Activated naive CD4-positive, alpha-beta T cell treated with anti-CD3 and anti-CD28 coated beads, Interleukin-2, amount 50 U/mL, for 72 hours (primary cell): ENCODE measurements around the gene FATE1. TPM values are rescaled to one million over a fixed set of nuclear protein-coding genes. Genes with fewer than 3 reads are reported as not detected.
A peak's percentile ranks its signal among the peaks of the same experiment; 100 is the strongest.
"Not testable (repeated sequence)": the region's sequence is repeated elsewhere in the genome, so short reads cannot be mapped to it uniquely, and the experiment has no call there.

Experiments used
- ATAC-seq, 2 donors: fragments of 150-1000 bp; cut with Tn5 transposase; 2 replicates each; pipeline ENCODE4 v1.10.0; 2021; ENCODE audit warnings: mild to moderate bottlenecking in 2 of 2, moderate library complexity in 2 of 2
- DNase-seq, 2 donors: peaks; one replicate each; pipeline ENCODE4 v3.0.0; 2021 to 2022; ENCODE audit warnings: low spot score in 2 of 2
- H3K27ac Mint-ChIP-seq, 2 donors: one replicate each; pipeline ENCODE4 v1.8.0; 2022; ENCODE audit warnings: mild to moderate bottlenecking in 2 of 2, mixed read lengths in 2 of 2
- H3K36me3 Mint-ChIP-seq, 2 donors: one replicate each; pipeline ENCODE4 v1.8.0; 2022; ENCODE audit warnings: mixed read lengths in 2 of 2
- H3K9me3 Mint-ChIP-seq, 2 donors: one replicate each; pipeline ENCODE4 v1.8.0; 2022; ENCODE audit warnings: mixed read lengths in 2 of 2
- total RNA-seq, 2 donors: library from RNA; stranded (reverse); gene quantifications; one replicate each; pipeline ENCODE4 v1.2.3, GENCODE V29; 2022

Gene FATE1, protein sequence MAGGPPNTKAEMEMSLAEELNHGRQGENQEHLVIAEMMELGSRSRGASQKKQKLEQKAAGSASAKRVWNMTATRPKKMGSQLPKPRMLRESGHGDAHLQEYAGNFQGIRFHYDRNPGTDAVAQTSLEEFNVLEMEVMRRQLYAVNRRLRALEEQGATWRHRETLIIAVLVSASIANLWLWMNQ
- not detected for total RNA-seq

DNA sequence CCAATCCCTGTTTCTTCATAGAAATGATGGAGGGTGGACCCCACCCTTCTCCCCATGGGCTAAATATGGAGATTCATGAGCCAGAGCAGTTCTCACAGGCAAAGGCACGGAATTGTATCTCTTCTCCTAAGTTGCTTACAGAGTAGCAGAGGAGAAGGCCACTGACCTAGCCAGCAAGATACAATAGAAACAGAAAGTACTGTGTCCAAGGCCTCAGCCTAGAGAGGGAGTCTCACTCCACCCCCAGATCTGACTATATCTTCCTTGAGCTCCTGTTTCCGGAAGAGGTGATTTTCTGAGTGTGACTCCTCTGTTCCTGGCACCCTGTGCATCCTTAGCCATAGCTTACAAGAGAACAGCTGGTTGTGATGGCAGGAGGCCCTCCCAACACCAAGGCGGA is at the start of gene FATE1:
Gene FATE1 (plus strand): TSS at position 284 of the 400 bp plus-strand sequence. CDS start 85 bp downstream, at position 369.
- no peaks in the 10 kb centered on the region for H3K36me3 Mint-ChIP-seq
- H3K9me3 Mint-ChIP-seq: no peaks in the 10 kb centered on the region
- DNase-seq (no peak), ATAC-seq (no peak)
- H3K27ac Mint-ChIP-seq: no peak within 1 kb of the TSS

DNA sequence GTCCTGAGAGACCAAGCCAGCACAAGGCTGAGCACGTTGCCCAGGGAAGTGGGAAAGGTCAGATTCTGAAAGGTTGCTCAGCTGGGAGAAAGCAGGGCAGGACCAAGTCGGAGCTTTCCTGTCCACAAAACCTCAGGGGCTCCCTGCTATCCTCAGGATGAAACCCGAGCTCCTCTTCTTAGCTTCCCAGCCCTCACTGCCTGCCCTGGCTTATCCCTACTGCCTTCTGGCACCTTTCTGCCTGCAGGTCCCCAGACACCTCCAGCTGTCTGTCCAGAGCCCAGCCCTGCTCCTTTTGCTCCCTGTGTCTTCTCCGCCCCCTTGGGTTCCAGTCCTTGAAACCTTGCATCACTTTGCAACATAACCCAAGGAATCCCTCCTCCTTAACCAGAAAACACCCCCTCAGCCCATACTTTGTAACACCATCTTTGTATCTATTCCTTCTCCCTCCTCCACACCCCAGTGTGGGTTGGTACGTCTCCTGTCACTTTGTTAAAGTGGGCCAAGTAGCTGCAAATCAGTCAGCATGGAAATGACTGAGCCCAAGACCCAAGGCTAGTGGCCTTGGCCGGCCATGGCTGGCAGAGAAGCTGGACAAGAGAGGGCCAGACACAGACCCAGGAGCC is 40.6 kb upstream of the FATE1 start:
- Mint-ChIP-seq H3K9me3 (no peaks in the 10 kb centered on the region), H3K36me3 (no peaks in the 10 kb centered on the region), H3K27ac (no peak overlapping the region)
- ATAC-seq (no peak), DNase-seq (no peak)

DNA sequence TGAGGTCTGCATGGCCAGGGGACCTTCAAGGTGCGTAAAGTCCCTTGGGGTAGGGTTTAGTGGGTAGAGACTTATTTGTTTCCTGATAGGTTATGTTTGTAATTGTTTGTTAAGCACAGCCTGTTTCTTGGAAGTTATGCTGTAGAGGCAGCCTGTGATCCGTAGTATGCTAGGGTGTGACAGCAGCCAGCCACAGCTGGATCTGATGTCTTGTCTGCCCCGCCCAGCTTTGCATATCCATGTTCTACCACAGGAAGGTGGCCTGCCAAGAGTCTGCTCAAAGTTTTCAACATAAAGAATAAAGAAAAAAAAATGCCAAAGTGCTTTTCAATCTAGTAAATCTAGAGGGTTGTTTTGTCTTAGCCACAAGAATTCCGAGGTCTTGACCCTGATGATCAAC is 39.6 kb upstream of the FATE1 start:
- H3K36me3 Mint-ChIP-seq: no peaks in the 10 kb centered on the region
- H3K9me3 Mint-ChIP-seq: no peaks in the 10 kb centered on the region
- ATAC-seq (no peak), DNase-seq (no peak)
- H3K27ac Mint-ChIP-seq: no peak overlapping the region

DNA sequence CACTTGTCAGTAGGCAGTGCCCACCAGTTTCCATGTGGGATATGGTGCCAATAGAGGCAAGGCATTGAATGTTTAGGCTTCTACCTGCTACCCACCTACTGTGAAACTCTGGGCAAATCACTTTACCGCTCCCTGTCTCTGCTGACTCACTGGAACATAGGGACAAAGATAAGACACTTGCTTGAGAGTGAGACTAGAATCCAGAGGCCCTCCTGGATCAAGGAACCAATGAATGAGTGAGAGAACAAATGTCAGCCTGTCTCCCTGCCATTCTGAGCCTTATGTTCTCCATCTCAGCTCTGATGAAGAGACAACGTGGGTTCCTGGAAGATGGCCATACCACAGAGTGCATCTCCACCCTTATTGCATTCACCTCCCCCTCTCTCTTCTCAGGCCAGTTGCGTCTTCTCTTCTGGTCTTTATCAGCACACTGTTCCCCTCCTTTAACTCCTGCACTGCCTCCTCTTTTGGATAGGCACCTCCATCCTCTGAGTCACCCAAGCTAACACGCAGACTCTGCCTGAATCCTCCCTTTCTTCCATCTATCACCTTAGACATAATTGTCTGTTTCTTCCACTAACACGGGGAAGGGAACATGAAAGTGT is 35.9 kb upstream of the FATE1 start:
- H3K36me3 Mint-ChIP-seq: no peaks in the 10 kb centered on the region
- no peak for DNase-seq
- H3K27ac Mint-ChIP-seq: no peak overlapping the region
- H3K9me3 Mint-ChIP-seq: no peaks in the 10 kb centered on the region
- ATAC-seq: no peak

DNA sequence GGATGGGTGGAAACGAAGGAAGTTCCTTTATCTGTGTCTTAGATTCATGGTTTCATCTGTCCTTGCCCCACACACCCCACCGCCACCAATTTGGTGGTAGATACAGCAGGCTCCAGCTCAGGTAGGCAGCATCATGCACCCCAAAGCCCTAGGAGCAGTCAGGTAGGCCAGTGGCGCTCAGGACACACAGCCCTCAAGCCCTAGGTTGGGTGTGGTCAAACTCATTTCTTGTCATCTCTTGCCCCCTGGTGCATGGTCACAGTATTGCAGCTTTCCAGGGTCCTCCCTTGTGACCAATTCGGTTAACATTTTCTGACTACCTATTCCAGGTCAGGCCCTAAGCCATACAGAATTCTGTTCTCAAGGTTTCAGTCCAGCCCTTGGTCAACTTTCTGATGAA is 35.0 kb upstream of the FATE1 start:
- ATAC-seq (peak; percentile 59 to 74), DNase-seq (peak in 1 of 2 donors; percentile 62)
- Mint-ChIP-seq H3K27ac (no peak overlapping the region), H3K9me3 (no peaks in the 10 kb centered on the region), H3K36me3 (no peaks in the 10 kb centered on the region)

DNA sequence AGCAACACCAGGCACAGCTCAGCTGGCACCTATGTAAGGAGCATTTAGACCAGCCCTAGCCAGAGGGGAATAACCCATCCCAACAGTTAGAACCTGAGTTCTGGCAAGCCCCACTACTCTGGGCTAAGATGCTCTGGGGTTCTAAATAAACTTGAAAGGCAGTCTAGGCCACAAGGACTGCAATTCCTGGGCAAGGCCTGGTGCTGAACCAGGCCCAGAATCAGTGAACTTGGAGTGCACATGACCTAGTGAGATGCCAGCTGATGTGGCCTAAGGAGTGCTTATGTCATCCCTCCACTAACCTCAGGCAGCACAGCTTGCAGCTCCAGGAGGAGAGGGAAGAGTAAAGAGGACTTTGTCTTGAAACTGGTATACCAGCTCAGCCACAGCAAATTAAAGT is 28.2 kb upstream of the FATE1 start:
- ATAC-seq: no peak
- H3K9me3 Mint-ChIP-seq: no peaks in the 10 kb centered on the region

DNA sequence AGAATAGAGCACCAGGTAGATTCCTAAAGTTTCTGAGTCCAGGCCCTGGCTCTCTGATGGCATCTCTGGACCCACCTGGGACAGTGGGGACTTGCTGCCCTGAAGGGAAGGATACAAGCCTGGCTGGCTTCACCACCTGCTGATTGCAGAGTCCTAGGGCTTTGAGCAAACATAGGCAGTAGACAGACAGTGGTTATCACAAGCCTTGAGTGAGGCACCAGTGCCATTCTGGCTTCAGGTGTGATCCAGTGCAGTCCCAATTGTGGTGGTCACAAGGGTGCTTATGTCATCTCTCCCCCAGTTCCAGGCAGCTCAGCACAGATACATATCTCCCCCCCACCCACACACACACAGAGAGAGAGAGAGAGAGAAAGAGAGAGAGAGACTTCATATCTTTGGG is 27.1 kb upstream of the FATE1 start:
- DNase-seq: no peak
- ATAC-seq: no peak
- H3K9me3 Mint-ChIP-seq: no peaks in the 10 kb centered on the region
- no peaks in the 10 kb centered on the region for H3K36me3 Mint-ChIP-seq
- no peak overlapping the region for H3K27ac Mint-ChIP-seq

More for the DNA sequence above, 28.2 kb upstream of the FATE1 start:
- no peak overlapping the region for H3K27ac Mint-ChIP-seq
- DNase-seq: no peak
- no peaks in the 10 kb centered on the region for H3K36me3 Mint-ChIP-seq

DNA sequence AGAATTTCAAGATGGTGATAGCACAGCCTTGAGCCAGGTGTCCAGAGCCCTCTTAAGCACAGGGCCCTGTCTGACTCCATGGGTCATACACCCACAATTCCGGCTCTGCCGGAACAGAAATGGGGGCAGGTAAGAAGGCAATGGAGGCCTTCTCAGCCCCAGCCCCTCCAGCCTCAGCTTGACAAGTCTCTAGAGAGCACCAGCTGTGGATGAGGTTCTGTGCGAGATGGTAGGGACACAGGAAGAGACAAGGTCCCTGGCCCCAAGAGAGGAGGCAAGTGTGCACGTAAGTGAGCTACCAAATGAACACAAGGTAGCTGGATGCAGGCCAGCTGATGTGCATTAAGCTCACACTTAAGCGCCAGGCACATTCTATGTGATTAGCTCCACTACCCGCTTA is 23.0 kb upstream of the FATE1 start:
- Mint-ChIP-seq H3K27ac (no peak overlapping the region), H3K9me3 (no peaks in the 10 kb centered on the region), H3K36me3 (no peaks in the 10 kb centered on the region)
- DNase-seq (no peak), ATAC-seq (no peak)

DNA sequence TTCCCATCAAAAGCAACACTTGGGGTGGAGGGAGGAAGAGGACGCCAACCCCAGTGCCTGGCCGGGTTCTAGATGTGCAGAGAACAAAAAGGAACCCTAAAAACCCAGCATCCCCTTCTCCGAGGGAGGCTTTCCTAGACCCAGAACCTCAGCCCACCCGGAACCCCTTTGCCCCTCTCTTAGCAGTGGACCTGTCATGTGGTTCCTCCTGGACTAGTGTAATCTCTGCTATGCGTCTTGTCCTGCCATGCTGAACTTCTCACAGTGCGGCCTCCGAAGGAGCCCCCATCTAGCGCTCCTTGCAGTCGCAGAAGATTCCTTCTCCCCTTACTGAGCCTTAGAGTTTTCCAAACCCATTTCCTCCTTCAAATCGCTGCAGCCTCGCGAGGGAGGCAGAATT is 21.7 kb upstream of the FATE1 start:
- H3K27ac Mint-ChIP-seq: no peak overlapping the region
- DNase-seq: no peak
- no peaks in the 10 kb centered on the region for H3K36me3 Mint-ChIP-seq
- H3K9me3 Mint-ChIP-seq: no peaks in the 10 kb centered on the region
- no peak for ATAC-seq

DNA sequence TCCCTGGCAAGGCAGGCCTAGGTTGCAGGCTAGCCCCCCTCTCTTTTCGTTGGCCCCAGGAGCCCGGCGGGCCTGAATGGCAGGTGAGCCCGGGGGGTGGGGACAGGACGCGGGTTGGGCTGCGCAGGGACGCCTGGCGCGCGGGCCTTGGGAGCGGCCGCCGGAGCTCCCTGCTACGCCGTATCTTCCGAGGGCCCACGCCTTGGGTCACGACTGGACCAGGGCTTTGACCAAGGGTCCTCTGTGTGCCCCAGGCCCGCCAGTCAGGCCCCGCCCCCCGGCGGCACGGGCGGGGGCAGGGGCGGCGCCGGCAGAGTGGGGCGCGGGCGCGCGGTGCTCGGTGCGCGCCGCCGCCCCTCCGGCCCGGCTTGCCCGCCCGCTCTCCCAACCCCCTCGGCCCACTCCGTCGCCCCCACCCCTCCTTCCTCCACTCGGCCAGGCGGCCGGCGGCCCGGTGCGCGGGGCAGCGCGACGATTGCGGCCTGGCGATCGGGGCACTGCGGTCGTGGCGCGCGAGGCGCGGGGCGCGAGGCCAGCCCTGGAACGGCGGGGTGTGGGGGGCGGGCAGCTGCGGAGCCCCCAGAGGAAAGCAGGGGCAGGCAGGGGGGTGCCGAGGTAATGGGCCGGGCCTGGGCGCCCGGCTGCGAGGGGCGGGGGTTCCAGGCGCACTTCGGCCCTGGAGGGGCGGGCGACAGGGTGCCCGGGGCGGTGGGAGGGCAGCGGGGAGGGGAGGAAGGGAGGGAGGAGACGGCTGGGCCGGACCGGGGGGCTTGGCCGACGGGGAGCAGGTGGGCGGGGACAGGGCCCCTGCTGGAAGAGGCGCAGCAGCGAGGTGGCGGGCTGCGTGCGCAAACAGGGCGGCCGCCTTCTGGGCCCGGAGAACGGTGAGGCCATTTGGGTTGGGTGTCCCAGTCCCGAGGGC is 20.9 kb upstream of the FATE1 start, which contains the start of gene PRRG3:
Gene PRRG3 (plus strand): TSS at position 798 of the 922 bp plus-strand sequence. CDS start 3,357 bp downstream, outside the sequence.
- no peak within 1 kb of the TSS for H3K27ac Mint-ChIP-seq
- DNase-seq (no peak), ATAC-seq (no peak)
- H3K9me3 Mint-ChIP-seq: no peaks in the 10 kb centered on the region
- H3K36me3 Mint-ChIP-seq: no peaks in the 10 kb centered on the region

DNA sequence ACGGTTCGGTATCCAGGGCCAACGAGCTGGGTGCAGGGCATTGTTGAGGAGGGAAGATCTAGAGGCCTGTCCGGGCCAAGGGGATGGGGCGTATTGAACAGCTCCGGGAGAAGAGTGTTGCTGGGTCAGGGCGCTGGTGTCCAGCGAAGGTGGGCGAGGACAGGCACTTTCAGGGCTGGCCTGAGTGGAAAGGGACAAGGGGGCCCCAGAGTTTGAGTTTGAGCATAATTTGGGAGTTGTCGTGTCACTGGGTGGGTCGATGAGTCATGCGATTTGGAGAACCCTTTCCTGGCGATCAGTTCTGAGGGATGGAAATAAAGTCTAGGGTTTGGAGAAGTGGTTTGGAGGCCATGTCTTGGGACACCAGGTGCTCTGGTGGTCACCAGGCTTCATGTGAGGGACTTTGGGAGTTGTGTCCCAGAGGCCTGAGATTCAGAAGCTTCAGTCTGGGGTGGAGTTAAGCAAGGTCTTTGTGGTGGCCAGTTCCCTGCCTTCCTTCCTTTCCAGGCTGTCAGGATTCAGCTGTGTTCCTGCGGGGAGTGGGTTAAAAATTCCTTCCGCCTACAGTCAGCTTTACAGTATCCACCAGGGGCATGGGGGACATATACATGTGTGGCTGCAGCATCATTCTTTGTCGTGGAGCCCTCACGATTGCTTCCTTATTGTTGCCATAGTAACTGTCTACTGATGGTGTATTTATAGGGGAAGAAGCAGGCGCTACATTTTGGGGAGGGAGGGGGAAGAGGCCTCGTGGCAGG is 20.1 kb upstream of the FATE1 start:
- no peak overlapping the region for H3K27ac Mint-ChIP-seq
- DNase-seq: no peak
- no peaks in the 10 kb centered on the region for H3K36me3 Mint-ChIP-seq
- ATAC-seq: no peak
- no peaks in the 10 kb centered on the region for H3K9me3 Mint-ChIP-seq

DNA sequence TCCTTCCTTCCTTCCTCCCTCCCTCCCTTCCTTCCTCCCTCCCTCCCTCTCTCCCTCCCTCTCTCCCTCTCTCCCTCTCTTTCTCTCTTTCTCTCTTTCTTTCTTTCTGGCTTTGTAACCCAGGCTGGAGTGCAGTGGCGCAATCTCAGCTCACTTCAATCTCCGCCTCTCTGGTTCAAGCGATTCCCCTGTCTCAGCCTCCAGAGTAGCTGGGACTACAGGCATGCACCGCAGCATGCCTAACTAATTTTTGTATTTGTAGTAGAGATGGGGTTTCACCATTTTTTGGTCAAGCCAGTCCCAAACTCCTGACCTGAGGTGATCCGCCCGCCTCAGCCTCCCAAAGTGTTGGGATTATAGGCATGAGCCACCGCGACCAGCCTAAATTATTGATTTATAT is 18.8 kb upstream of the FATE1 start:
- not testable (repeated sequence) for H3K27ac Mint-ChIP-seq, ATAC-seq, H3K9me3 Mint-ChIP-seq, H3K36me3 Mint-ChIP-seq, DNase-seq

DNA sequence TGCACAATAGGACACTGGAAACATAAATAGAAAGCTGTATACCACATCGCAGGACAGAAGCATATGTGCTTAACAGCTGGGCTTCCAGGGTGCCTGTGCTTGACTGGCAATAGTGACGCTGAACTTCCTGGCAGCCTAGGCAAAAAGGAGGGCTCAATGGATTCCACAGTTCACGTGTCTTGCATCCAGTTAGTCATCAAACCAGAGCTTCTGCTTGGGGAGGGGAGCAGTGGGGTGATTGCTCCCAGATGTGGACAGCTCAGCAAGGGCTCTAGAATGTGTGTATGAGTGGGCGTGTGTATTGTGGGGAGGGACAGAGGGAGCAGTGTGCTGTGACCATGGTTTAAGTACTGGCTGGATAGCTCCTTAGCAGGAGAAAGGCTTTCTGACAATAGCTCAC is 18.3 kb upstream of the FATE1 start:
- no peaks in the 10 kb centered on the region for H3K9me3 Mint-ChIP-seq
- ATAC-seq (no peak), DNase-seq (no peak)
- no peaks in the 10 kb centered on the region for H3K36me3 Mint-ChIP-seq
- H3K27ac Mint-ChIP-seq: no peak overlapping the region

DNA sequence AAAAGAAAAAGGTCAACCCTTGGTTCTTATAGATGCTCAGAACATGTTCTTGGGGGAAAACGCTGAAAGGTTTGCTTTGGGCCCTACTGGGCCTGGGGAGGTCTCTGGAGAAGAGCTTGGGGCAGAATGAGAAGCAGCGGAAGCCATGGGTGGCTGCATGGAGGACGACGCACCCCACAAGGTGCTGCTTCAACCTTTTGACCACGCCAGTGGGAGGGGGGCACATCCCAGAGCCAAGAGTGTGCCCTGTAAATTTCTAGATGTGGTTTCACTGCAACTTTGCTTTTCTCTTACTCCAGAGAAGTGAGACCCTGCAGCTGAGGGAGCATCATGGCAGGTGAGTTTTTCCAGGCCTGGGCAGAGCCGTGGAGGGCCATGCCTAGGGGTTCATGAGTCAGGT is 17.4 kb upstream of the FATE1 start:
- Mint-ChIP-seq H3K36me3 (no peaks in the 10 kb centered on the region), H3K27ac (no peak overlapping the region), H3K9me3 (no peaks in the 10 kb centered on the region)
- DNase-seq (no peak), ATAC-seq (no peak)

DNA sequence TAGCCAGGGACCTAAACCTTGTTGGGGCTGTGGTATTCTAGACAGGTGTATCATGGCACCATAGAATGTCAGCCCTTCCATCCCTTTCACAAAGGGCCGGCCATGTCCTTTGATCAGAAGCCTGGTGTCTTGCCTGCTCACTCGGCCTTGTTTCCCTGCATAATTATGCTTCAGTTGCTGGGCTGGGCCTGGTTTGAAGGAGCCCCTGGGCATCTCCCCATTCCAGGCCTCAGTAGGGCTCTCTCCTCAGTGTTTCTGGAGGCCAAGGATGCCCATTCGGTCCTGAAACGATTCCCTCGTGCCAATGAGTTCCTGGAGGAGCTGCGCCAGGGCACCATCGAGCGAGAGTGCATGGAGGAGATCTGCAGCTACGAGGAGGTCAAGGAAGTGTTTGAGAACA is 16.1 kb upstream of the FATE1 start:
- no peak for DNase-seq
- Mint-ChIP-seq H3K9me3 (no peaks in the 10 kb centered on the region), H3K27ac (no peak overlapping the region), H3K36me3 (no peaks in the 10 kb centered on the region)
- ATAC-seq: no peak

DNA sequence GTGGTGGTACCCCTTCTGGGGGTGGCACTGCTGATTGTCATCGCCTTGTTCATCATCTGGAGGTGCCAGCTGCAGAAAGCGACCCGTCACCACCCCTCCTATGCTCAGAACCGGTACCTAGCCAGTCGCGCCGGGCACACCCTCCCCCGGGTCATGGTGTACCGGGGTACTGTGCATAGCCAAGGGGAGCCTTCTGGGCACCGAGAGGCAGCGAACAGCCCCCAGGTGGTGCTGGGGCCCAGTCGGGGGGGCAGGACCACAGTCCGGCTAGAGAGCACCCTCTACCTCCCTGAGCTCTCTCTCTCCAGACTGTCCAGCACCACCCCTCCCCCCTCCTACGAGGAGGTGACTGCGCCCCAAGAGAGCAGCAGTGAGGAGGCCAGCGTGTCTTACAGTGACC is 15.3 kb upstream of the FATE1 start:
- no peak for DNase-seq
- no peak for ATAC-seq
- no peaks in the 10 kb centered on the region for H3K9me3 Mint-ChIP-seq
- H3K27ac Mint-ChIP-seq: no peak overlapping the region
- H3K36me3 Mint-ChIP-seq: no peaks in the 10 kb centered on the region
